Sigmoid colon (tissue), 4 donors: ENCODE results near the gene ETS1.

ENCODE experiments used
- POLR2AphosphoS5 ChIP-seq, 4 donors: sonication (generic); formaldehyde crosslinking; IDR thresholded peaks; one replicate each; pipeline ENCODE4 v1.6.1; 2017; ENCODE audit warnings: antibody characterized with exemption in 4 of 4
- TF ChIP-seq, protein P1 (sequence below), 4 experiments: fragments of 450-650 bp in 3 of 4; fragments of 200-600 bp in 1 of 4; IDR thresholded peaks; one replicate each; pipeline ENCODE4 v1.5.1; 2016 to 2019; ENCODE audit warnings: antibody characterized with exemption in 4 of 4, mild to moderate bottlenecking in 3 of 4, moderate library complexity in 2 of 4

DNA sequence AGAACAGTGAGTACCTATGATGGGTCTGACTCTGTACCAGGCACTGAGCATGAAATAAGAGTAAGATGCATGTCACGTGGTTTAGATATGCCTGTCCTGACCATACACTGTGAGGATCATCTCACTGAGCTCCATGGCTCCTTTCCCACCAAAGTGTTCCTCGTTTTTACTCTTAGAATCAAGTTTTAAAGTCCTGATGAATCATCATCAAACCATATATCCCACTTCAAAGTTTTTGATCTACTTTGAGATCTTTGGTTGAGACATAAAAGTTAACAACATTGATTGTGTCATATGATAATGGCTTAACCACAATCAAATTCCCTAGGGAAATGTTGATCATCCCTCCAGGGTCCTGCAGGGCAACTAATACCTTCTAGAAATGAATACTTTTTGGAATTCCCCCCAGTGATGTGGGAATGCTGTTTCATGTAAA lies 12.8 kb downstream of the ETS1 start:
- TF ChIP-seq, protein P1, sequence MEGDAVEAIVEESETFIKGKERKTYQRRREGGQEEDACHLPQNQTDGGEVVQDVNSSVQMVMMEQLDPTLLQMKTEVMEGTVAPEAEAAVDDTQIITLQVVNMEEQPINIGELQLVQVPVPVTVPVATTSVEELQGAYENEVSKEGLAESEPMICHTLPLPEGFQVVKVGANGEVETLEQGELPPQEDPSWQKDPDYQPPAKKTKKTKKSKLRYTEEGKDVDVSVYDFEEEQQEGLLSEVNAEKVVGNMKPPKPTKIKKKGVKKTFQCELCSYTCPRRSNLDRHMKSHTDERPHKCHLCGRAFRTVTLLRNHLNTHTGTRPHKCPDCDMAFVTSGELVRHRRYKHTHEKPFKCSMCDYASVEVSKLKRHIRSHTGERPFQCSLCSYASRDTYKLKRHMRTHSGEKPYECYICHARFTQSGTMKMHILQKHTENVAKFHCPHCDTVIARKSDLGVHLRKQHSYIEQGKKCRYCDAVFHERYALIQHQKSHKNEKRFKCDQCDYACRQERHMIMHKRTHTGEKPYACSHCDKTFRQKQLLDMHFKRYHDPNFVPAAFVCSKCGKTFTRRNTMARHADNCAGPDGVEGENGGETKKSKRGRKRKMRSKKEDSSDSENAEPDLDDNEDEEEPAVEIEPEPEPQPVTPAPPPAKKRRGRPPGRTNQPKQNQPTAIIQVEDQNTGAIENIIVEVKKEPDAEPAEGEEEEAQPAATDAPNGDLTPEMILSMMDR (IDR thresholded peaks at IDR 0.05): no peak
- no peak for TF ChIP-seq POLR2AphosphoS5 (IDR thresholded peaks at IDR 0.05)
